NCI-H1048 (cell line): Measurements from ENCODE around the gene CEBPG.

Experiments
- DNase-seq: peaks from one replicate; lab custom pipeline; 2025; lab: John Stamatoyannopoulos, UW

Gene CEBPG

GRCh38 chr19:33418871-33419787, 45.6 kb downstream of the CEBPG start:
- no peak for DNase-seq

- no peak for DNase-seq
Observed at GRCh38 chr19:33419788-33420130, 46.2 kb downstream of the CEBPG start.

GRCh38 chr19:33420821-33421220, 47.3 kb downstream of the CEBPG start:
- no peak for DNase-seq

- DNase-seq, result no peak
Observed at GRCh38 chr19:33421368-33421767, 47.9 kb downstream of the CEBPG start.

GRCh38 chr19:33422369-33423180, 49.1 kb downstream of the CEBPG start:
- DNase-seq, result no peak

GRCh38 chr19:33424181-33424580, 50.7 kb downstream of the CEBPG start:
- no peak for DNase-seq

- DNase-seq, result no peak
Observed at GRCh38 chr19:33426621-33427361, 53.3 kb downstream of the CEBPG start.

- no peak for DNase-seq
Observed at GRCh38 chr19:33427801-33428626, 54.5 kb downstream of the CEBPG start.

GRCh38 chr19:33428627-33429125, 55.2 kb downstream of the CEBPG start:
- DNase-seq, result no peak

GRCh38 chr19:33429891-33430673, 56.6 kb downstream of the CEBPG start:
- DNase-seq, result no peak

- DNase-seq, result peak; percentile 11
Observed at GRCh38 chr19:33430674-33431277, 57.3 kb downstream of the CEBPG start.

GRCh38 chr19:33432015-33432414, 58.5 kb downstream of the CEBPG start:
- DNase-seq, result no peak
